DMS 273 (cell line): Measurements from ENCODE around the gene C1RL.

Experiments used
- DNase-seq: peaks from one replicate; lab custom pipeline; 2025; ENCODE audit not compliant: unreplicated experiment; lab: John Stamatoyannopoulos, UW

The C1RL gene

DNA sequence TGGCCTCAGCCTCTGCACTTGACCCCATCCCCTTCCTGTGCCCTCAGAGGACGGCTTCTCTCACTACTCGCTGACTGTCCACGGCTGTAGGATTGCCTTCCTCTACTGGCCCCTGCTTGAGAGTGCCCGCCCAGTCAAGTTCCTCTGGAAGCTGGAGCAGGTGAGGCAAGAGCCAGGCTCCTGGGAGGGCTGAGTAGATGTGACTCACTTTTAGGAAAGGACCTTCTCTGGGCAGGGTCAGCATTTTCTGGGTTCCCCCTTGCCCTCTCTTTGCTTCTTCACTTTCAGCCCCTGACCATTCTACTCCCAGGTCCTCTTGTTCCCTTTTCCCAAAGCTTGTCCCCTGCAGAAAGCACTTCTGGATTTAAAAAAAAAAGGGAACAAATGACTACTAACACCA is 28.9 kb upstream of the C1RL start:
- no peak for DNase-seq

DNA sequence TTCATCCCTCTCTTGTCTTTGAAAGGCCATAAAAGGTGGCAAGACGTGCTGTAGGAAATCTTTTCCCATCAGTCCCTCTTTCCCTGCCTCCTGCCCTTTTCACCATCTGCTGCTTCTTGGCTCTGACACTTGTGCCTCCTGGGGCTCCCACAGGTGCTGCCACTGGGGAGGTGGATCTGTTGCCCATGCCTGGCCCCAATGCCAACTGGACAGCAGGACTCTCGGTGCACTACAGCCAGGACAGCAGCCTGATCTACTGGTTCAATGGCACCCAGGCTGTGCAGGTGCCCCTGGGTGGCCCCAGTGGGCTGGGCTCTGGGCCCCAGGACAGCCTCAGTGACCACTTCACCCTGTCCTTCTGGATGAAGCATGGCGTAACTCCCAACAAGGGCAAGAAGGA is 27.7 kb upstream of the C1RL start:
- no peak for DNase-seq

DNA sequence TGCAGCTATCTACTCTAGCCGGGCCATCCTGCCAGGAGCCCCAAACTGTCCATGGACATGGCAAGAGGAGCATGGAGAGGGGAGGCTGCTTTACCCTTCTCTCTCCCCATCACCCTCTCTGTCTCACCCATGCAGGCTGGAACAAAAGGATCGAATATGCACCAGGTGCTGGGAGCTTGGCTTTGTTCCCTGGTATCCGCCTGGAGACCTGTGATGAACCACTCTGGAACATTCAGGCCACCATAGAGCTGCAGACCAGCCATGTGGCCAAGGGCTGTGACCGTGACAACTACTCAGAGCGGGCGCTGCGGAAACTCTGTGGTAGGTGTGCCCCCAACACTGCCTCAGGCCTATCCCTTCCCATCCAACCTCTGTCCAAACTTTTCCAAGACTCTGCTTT is 27.1 kb upstream of the C1RL start:
- DNase-seq = no peak

DNA sequence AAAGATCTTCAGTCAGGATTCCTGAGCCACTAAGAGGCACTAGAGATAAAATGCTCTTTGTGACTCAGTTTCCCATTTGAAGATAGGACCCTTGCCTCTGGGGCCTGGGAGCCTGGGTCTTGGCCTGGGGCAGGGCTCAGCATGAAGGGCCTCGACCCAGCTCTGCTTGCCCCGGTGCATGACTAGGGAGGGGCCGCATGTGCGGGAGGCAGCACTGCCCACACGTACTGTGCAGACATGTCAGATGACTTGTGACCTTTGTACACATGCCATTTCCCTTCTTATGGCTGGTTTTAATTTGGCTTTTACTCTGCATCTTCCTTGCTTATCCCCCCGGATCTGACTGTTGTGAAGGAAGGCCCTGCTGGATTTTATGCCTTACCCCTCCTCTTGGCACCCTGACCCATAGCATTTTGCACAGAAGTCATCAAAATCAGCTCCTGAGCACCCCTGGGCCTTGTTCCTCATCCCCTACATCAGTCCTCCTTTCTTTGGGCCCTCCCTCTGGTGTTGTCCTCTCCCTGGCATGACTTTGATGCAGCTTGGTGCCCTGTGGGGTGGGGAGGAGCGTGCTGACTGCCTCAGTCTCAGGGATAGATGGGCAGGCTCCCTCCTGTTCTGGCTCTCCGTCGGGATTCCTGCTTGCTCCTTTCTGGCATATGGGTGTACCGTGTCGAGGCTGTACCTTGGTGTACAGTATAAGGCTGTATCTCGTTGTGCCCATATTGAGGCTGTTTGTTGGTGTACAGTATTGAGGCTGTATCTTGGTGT is 25.6 kb upstream of the C1RL start:
- no peak for DNase-seq

DNA sequence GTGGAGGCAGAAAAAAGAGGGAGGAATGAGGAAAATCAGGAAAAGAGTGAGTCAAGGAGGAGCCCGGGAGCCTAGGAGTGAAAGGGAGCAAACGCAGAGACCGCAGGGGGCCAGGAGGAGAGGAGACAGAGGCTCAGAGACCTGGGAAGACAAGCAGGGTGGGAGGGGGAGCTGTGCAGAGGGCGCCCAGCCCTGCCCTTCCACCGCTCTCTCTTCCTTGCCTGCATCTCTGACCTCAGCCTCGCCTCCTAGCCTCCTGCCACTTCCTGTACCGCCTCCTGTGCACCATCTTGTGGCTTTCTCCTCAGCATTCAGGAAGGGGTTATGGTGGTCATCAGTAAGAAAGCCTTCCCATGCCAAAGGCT is 22.5 kb upstream of the C1RL start:
- DNase-seq = no peak

DNA sequence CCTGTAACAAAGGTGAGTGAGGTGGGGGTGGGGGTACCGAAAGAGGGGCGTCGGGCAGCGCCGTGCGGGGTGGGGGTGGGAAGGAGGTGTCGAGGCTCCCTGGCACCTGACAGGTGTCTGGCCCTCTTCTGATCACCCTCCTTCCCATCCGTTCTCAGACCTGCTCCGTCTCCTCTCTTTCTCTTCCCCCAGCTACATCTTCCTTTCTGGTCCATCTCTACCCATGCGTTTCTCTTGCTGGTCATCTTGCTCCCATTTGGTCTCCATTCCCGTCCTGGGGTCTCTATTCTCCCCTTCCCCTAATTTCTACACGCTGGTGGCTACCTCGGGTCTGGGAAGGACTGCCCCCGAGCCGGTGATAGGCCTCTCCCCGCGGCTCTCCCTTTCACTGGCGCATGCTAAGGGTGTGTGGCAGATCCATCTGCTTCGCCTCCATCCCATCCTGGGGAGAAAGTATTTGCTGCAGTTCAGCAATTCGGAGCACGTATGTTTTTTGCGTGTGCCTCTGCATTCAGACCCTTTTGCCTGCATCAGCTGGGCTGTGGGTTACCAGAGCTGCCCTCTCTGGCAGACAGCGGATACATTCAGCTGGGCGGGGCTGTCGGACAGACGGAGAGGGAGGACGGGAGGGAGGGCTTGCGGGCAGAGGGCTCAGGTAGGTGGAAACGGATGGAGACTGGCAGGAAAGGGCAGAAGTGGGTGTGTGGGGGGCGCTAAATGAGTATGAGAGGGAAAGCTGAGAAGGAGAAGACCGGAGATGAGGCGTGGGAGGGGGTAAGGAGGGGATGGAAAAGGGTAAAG is 21.9 kb upstream of the C1RL start:
- peak; percentile 54 for DNase-seq

DNA sequence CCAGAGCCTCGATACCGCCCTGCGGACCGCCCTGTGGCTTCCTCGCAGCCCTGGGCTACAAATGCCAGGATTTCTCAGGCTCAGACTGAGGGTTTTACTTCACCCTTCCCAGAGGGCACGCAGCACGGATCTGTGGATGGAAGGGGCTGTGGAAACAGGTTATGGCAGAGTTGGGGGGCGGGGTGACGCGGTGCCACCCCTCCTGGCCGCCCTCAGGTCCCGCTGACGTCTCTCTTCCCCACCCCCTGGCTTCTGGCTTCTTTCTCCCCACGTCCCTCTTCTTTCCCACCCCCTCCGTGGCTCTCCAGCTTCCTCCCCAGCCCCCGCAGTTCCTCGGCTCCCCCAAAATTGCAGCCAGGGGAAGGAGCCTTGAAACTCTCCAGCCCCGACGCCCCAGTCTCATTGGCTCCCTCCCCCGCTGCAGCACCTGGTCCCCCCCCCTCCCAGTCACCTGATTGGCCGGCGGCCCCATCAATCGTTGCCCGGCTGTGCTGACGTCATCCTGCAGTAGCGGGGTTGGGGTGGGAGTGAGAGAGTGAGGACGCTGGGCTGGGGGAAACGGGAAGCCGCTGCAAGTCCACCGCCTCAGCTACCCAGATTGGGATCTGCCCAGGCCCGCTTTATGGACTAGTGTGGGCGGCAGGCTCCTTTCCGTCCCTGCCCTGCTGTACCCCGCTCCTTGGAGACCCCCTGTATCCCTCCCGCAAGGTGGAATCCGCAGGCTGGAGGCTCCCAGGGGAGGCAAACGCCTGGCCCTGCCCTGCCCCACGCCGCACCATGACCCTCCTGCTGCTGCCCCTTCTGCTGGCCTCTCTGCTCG is 21.1 kb upstream of the C1RL start, which contains the start of gene CLSTN3:
CLSTN3 (plus strand) TSS at position 500 of the 820 bp plus-strand sequence; CDS start at position 778, 278 bp downstream.
- DNase-seq = peak; percentile 81

DNA sequence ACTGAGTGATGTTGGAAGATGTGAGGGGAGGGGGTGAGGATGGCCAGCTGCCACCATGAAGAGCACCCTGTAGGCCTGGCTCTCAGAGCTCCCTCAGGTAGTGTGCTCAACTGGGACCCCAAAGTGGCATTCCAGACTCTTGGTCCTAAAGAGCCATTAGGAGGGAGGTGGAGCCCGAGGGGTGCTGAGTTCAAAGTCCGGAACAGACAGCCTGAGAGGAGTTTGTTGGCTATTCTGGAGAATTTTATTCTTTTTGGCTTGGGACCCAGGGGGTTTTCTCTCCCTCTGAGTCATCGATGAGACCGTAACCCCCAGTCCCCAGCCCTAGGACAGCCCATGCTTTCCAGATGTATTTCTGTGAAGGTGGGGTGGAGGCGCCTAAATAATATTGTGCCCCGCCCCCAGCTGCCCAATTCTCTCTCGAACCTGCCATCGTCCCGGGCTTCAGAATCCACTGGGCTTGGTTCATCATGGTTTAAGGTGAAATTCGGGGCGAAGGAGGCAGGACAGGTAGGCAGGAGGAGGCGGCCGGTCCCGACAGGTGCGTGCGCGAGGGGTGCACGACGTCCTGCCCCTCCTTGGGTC is 20.4 kb upstream of the C1RL start:
- no peak for DNase-seq

DNA sequence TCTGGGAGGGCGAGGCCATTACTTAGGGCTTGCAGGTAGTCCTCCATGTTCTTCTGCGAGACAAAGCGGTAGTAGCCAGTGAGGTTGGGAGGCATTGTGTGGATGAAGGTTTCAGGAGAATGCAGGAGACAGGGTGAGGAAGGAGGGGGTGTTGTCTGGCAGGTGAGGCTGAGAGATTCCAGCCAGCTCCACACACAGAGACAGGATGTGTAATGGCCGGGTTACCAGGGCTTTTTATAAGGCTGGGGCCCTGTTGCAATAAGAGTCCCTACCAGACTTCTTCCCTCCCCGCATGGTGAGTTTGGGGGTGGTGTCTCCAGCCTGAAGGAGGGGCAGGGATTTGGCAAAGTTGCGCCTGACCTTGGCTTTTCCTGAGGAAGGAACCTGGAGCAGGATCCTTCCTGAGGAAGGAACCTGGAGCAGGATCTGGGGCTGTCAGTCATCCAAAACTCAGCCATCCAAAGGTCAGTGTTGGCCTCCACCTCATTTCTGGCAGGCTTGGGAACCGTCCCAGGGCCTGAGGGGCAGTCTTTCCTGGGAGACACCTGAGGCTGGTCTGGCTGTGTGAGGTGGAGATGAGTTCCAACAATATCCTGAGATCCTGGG is 19.8 kb upstream of the C1RL start, which contains the start of gene RBP5:
RBP5 (minus strand) TSS at position 209 of the 606 bp plus-strand sequence; CDS start at position 95, 114 bp downstream.
- DNase-seq = no peak

DNA sequence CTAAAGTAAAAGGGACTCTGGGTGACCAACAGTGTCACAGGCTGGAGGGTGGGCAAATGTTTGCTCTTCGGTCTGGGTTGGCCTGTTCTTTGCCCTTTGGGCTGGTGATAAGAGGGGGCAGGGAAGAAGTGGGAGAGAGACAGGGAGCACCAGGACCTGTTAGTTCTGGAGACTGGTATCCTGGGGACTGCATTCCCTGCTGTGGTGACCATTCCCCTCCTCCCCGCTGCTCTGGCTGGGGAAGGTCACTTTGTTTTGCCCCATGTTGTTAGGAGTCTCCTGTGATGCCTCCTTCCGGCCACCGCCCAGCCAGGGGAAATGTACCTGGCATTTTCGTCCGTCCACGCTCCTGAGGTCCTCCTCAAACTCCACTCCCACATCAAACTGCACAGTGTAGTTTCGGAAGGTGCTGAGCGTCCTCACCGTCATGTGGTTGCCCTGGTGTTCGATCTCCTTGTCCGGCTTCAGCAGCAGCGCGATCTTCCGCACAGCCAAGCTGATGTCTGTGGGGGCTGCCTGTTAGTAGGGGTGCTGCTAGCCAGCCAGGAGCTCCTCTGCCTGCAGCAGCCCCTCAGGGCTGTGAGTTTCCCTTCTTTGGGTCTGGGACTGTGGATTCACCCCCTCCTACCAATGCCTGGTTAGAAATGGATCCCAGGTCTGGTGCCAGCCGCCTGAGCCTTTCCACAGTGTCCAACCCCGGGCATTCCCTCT is 19.1 kb upstream of the C1RL start:
- no peak for DNase-seq

DNA sequence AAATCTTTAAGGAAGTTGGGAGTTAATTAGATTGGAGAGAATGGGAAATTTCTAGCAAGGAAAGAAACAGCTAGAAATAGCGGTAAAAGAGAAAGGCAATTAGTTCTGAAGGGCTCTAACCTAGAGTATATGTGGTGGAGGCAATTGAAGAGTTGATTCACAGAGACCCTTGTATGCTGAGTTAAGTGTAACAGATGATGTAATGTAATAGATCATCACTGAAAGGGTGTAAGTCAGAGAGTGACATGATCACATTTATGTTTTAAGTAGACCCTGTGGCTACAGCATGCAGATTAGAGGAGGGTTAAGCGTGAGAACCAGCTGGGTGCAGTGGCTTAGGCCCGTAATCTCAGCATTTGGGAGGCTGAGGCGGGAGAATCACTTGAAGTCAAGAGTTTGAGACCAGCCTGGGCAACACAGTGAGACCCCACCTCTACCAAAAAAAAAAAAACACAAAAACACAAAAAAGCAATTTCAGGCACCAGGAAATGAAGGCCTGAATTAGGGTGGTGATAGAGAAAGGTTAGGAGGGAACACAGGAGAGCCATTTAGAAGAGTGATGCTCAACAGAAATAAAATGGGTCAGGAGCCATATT is 16.7 kb upstream of the C1RL start:
- no peak for DNase-seq

DNA sequence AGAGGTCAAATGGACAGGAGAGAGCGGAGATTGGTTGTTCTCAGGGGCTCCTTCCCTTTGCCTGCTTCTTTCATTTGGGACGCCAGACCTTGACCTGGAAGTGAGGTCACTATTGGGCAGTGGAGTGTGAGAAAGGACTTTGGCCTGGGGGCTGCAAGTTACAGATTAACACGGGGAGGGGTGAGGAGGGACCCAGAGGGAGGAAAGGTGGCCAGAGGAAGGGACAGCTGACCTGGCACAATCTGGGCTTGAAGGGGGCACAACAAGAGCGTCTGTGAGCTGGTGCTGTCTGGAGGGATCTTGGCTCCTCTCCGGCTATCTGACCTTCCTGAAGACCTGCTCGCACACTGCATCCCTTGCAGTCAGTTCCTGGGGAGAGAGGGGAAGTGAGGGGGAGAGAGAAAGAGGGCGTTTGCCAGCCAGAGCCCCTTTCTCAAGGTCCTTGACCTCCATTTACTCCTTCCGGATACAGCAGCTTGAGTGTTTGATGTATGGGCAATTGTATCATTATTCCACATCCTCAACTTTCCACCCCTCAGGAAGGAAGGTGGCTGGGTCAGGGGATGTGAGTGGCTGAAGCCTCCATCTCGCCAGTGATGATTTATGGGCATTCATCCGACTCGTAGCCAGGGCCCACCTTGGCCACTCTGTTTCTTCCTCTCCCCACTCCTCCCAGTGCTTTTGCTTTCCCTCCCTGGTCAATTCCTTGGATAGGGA is 14.9 kb upstream of the C1RL start:
- no peak for DNase-seq

DNA sequence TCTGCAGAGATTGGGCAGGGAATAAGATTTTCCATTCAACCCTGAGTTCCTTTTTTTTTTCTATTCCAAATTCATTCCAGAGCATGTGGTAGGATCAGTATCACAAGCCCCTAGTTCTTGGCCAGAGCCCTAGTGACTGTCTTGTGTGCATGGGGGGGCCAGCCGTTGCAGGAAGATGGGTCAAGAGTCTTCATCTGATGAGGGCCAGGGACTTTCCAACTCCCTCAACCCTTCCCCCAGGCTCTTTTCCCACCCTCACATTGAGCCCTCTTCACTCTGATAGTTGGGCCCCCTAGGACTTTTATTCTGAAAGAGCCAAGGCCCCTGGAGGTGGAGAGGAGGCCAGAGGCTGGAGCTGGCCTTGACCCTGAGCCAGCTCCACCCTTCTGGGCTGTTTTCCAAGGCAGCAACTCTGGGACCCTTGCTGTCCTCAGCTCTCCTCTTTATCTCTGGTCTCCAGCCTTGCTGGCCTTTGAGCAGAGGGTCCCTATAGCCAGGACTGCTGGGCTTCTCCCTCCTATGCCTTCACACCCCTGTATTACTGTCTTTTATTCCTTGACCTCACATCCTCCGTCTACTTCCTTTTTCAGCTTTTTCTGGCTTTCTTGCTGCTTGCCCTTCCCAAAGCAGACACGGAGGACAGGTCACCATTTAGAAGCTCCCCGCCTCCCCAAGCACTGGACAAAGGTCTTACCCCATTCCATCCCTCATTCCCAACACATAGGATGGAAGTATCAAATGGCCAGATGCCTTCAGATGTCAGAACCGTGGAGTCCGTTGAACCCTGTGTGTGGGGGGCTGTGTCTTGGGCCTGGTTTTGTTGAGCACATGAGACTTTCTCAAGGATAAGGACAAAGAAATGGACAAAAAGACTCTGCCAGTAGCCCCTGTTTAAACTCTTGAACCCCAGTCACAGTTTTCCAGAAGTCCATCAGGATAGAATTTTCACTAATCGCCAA is 14.1 kb upstream of the C1RL start:
- DNase-seq = no peak

DNA sequence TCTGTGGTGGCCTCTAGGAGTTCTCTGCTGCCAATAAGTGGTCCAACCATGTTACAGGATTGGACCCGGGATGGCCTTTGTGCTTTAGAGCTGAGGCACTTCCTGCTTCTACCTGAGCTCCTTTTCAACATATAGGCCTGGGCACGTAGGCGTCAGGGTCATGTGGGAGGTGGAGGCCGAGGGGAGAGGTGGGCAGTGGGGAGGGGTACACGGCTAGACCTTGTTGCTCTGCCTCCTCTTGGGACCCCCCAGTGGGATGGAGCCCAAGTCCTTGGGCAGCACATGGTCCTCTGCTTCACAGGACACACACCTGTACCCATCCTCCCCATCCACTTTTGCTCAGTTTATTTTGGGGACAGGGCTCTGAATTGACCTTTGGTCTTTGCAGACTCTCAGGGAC is 12.3 kb upstream of the C1RL start:
- DNase-seq = no peak

DNA sequence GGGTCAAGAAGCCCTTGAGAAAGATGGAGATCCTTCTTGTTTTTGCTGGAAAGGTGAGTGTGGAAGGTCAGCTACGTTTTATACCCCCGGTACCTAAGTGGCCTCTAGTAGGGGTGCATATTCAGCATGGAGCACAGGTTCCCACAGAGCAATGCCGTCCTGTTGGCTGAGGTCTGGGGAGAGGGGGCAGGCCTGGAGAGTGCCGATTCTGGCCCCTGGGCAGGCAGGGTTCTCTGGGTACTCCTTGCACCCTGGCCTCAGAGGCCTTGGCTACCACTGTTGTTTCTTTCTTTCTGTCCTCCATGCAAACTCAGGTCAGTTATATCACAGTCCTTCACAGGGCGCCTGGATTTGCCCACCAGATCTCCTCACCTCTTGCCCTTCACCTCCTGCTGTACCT is 11.2 kb upstream of the C1RL start:
- no peak for DNase-seq

DNA sequence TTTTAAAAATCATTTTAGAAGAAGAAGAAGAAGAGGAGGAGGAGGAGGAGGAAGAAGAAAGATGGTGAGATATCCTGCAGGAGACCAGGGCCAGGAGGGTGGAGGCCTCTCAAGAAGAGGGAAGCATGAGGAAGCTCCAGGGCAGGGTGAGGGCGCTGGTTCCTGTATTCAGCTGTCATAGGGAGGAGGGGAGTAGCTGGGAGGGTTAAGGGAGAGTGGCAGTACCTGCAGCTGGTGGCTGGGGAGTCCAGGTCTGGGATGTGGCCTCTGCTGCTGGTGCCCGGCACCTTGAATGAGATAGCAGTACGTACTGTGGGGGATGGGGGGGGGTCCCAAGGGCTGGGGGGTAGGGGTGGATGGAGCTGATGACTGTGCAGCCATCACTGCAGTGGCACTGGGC is 9.9 kb upstream of the C1RL start:
- no peak for DNase-seq

DNA sequence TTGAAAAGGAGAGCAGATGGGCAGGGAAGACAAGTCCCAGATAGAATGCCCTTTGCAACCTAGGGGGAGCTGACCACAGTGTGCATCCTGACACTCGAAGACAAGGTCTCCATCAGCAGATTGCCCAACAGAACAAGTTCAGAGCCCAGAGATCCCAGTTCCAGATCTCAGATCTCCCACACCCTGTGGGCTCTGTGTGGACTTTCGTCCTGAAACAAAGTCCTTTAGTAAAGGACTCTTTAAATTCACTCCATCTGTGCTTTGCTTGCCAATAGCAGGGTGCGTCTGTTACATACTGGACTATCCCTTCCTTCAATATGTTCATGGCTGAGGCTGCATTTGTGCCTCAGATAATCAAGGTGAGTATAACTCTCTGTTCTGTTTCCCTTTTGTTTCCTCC is 8.7 kb upstream of the C1RL start:
- no peak for DNase-seq

DNA sequence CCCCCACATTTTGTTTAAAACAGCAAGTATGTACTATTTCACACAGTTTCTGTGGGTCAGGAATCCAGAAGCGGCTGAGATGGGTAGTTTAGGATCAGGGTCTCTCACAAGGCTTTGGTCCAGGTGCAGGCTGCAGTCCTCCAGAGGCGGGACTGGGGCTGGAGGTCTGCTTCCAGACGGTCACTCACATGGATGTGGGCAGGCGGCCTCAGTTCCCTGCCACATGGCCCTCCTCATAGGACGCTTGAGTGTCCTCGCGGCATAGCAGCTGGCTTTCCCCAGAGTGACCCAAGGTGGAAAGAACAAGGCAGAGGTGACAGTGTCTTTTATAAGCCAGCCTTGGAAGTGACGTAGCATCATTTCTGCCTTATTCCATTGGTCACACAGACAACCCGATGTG is 7.9 kb upstream of the C1RL start:
- DNase-seq = no peak
